HG03045 (cell line): Measurements from ENCODE around the gene HSD17B7.

Experiments
- ATAC-seq: cut with Tn5 transposase; IDR thresholded peaks from one replicate; pipeline ENCODE4 v1.9.1; 2021; ENCODE audit warnings: mild to moderate bottlenecking, moderate library complexity; ENCODE audit not compliant: unreplicated experiment

HSD17B7 gene

GRCh38 chr1:162854245-162854882 is 63.9 kb downstream of the HSD17B7 start:
- ATAC-seq: no peak

GRCh38 chr1:162855461-162856150 is 65.1 kb downstream of the HSD17B7 start:
- no peak for ATAC-seq

GRCh38 chr1:162856260-162856659 is 65.8 kb downstream of the HSD17B7 start:
- no peak for ATAC-seq

- ATAC-seq: no peak
Observed at GRCh38 chr1:162857850-162858249, 67.3 kb downstream of the HSD17B7 start.

GRCh38 chr1:162859191-162859590 is 68.7 kb downstream of the HSD17B7 start:
- no peak for ATAC-seq

GRCh38 chr1:162861101-162861500 is 70.6 kb downstream of the HSD17B7 start, which contains the start of gene CCDC190:
Gene CCDC190 (minus strand): TSS chr1:162861175. CDS start chr1:162859646, 1,529 bp downstream.
- ATAC-seq: no peak

GRCh38 chr1:162861625-162862024 is 71.1 kb downstream of the HSD17B7 start:
- ATAC-seq: no peak
